WTC11 (cell line): ENCODE results near the gene HERPUD2. TPM values are rescaled to one million over a fixed set of nuclear protein-coding genes. Genes with fewer than 3 reads are reported as not detected.

Experiments
- ATAC-seq: fragments of 200-7000 bp; cut with Tn5 transposase; 2 replicates; pipeline ENCODE4 v1.10.0; 2021; ENCODE audit warnings: mild to moderate bottlenecking, moderate library complexity
- CTCF ChIA-PET: fragments of 300-600 bp; sonication (Branson Sonifier 250); formaldehyde crosslinking; loops from one replicate; lab custom pipeline; 2021; ENCODE audit warnings: antibody characterized with exemption; lab: Charles Lee
- POLR2A ChIA-PET: fragments of 350-600 bp; sonication (Branson Sonifier 250); formaldehyde crosslinking; loops from one replicate; lab custom pipeline; 2021; ENCODE audit warnings: antibody characterized with exemption; lab: Charles Lee
- DNase-seq: peaks from one replicate; pipeline ENCODE4 v3.0.0; 2021; ENCODE audit warnings: low spot score
- H3K27ac Mint-ChIP-seq: 2 replicates; pipeline ENCODE4 v1.8.0; 2021; ENCODE audit warnings: mixed read lengths
- H3K27me3 Mint-ChIP-seq: 2 replicates; pipeline ENCODE4 v1.8.0; 2021; ENCODE audit warnings: low read depth, mild to moderate bottlenecking, moderate library complexity, mixed read lengths
- H3K36me3 Mint-ChIP-seq: 2 replicates; pipeline ENCODE4 v1.8.0; 2021; ENCODE audit warnings: mixed read lengths
- H3K4me1 Mint-ChIP-seq: 2 replicates; pipeline ENCODE4 v1.8.0; 2022; ENCODE audit warnings: mixed read lengths
- H3K4me3 Mint-ChIP-seq: 2 replicates; pipeline ENCODE4 v1.8.0; 2021; ENCODE audit warnings: mild to moderate bottlenecking, moderate library complexity, mixed read lengths
- H3K9me3 Mint-ChIP-seq: 2 replicates; pipeline ENCODE4 v1.8.0; 2021; ENCODE audit warnings: mixed read lengths
- AFF4 ChIP-seq: sonication (generic); formaldehyde crosslinking; IDR thresholded peaks from 2 replicates; pipeline ENCODE4 v1.8.1; 2023; ENCODE audit warnings: mild to moderate bottlenecking, missing genetic modification reagents, borderline replicate concordance
- ATF2 ChIP-seq: sonication (generic); formaldehyde crosslinking; IDR thresholded peaks from 2 replicates; pipeline ENCODE4 v1.8.1; 2022; ENCODE audit warnings: low read depth, missing genetic modification reagents, borderline replicate concordance
- CBFB ChIP-seq: sonication (generic); formaldehyde crosslinking; IDR thresholded peaks from 2 replicates; pipeline ENCODE4 v1.8.1; 2022; ENCODE audit warnings: mild to moderate bottlenecking, low read depth, missing genetic modification reagents
- CREM ChIP-seq: sonication (generic); formaldehyde crosslinking; IDR thresholded peaks from 2 replicates; pipeline ENCODE4 v1.8.1; 2022; ENCODE audit warnings: mild to moderate bottlenecking, missing genetic modification reagents, moderate library complexity
- CTCF ChIP-seq: fragments of 200-600 bp; IDR thresholded peaks from 2 replicates; pipeline ENCODE4 v1.8.0; 2022; ENCODE audit warnings: antibody characterized with exemption
- E2F1 ChIP-seq: sonication (generic); formaldehyde crosslinking; IDR thresholded peaks from 2 replicates; pipeline ENCODE4 v1.8.0; 2022; ENCODE audit warnings: mild to moderate bottlenecking, missing genetic modification reagents
- ESRRA ChIP-seq: sonication (generic); formaldehyde crosslinking; IDR thresholded peaks from 2 replicates; pipeline ENCODE4 v1.8.1; 2022; ENCODE audit warnings: mild to moderate bottlenecking, missing genetic modification reagents, borderline replicate concordance
- FOXK1 ChIP-seq: sonication (generic); formaldehyde crosslinking; IDR thresholded peaks from 2 replicates; pipeline ENCODE4 v1.8.0; 2022; ENCODE audit warnings: mild to moderate bottlenecking, moderate library complexity, missing genetic modification reagents
- FOXP4 ChIP-seq: sonication (generic); formaldehyde crosslinking; IDR thresholded peaks from 2 replicates; pipeline ENCODE4 v1.8.0; 2022; ENCODE audit warnings: mild to moderate bottlenecking, missing genetic modification reagents
- GRHL2 ChIP-seq: fragments of 250-450 bp; sonication (Bioruptor Pico); IDR thresholded peaks from 2 replicates; pipeline ENCODE4 v1.8.0; 2022; ENCODE audit warnings: mild to moderate bottlenecking, moderate library complexity; ENCODE audit not compliant: insufficient replicate concordance, severe bottlenecking
- GTF2I ChIP-seq: fragments of 250-450 bp; sonication (Bioruptor Pico); conservative IDR thresholded peaks from 2 replicates; pipeline ENCODE4 v1.4.0; 2021; ENCODE audit warnings: mild to moderate bottlenecking
- IRF2 ChIP-seq: sonication (generic); formaldehyde crosslinking; IDR thresholded peaks from 2 replicates; pipeline ENCODE4 v1.8.0; 2022; ENCODE audit warnings: low read depth, missing genetic modification reagents, borderline replicate concordance
- MLX ChIP-seq: sonication (generic); formaldehyde crosslinking; IDR thresholded peaks from 2 replicates; pipeline ENCODE4 v1.8.1; 2023; ENCODE audit warnings: mild to moderate bottlenecking, missing genetic modification reagents, moderate library complexity
- MXD4 ChIP-seq: fragments of 250-450 bp; sonication (Bioruptor Pico); IDR thresholded peaks from 2 replicates; pipeline ENCODE4 v1.8.0; 2021; ENCODE audit warnings: mild to moderate bottlenecking, moderate library complexity, borderline replicate concordance
- MYBL2 ChIP-seq: sonication (generic); formaldehyde crosslinking; IDR thresholded peaks from 2 replicates; pipeline ENCODE4 v1.8.1; 2023; ENCODE audit warnings: mild to moderate bottlenecking, moderate library complexity, missing genetic modification reagents
- NFE2L1 ChIP-seq: sonication (generic); formaldehyde crosslinking; IDR thresholded peaks from 2 replicates; pipeline ENCODE4 v1.8.1; 2023; ENCODE audit warnings: missing genetic modification reagents
- NR1H2 ChIP-seq: sonication (generic); formaldehyde crosslinking; IDR thresholded peaks from 2 replicates; pipeline ENCODE4 v1.9.0; 2021; ENCODE audit warnings: mild to moderate bottlenecking, moderate library complexity, missing genetic modification reagents
- PRRX2 ChIP-seq: fragments of 250-450 bp; sonication (Bioruptor Pico); IDR thresholded peaks from 2 replicates; pipeline ENCODE4 v1.8.0; 2021; ENCODE audit warnings: mild to moderate bottlenecking
- SP1 ChIP-seq: sonication (generic); formaldehyde crosslinking; conservative IDR thresholded peaks from 2 replicates; pipeline ENCODE4 v1.8.1; 2022; ENCODE audit warnings: missing genetic modification reagents
- TCF7 ChIP-seq: sonication (generic); formaldehyde crosslinking; IDR thresholded peaks from 2 replicates; pipeline ENCODE4 v1.8.0; 2022; ENCODE audit warnings: mild to moderate bottlenecking, low read depth, missing genetic modification reagents, moderate library complexity
- USF1 ChIP-seq: sonication (generic); formaldehyde crosslinking; IDR thresholded peaks from 2 replicates; pipeline ENCODE4 v1.8.0; 2022; ENCODE audit warnings: mild to moderate bottlenecking, missing genetic modification reagents
- ZBTB21 ChIP-seq: sonication (generic); formaldehyde crosslinking; IDR thresholded peaks from 2 replicates; pipeline ENCODE4 v1.8.1; 2023; ENCODE audit warnings: mild to moderate bottlenecking, missing genetic modification reagents, borderline replicate concordance
- ZNF138 ChIP-seq: sonication (generic); formaldehyde crosslinking; conservative IDR thresholded peaks from 2 replicates; pipeline ENCODE4 v1.8.1; 2022; ENCODE audit warnings: mild to moderate bottlenecking, moderate library complexity, missing genetic modification reagents
- ZNF232 ChIP-seq: sonication (generic); formaldehyde crosslinking; IDR thresholded peaks from 2 replicates; pipeline ENCODE4 v1.8.0; 2022; ENCODE audit warnings: mild to moderate bottlenecking, missing genetic modification reagents
- ZNF263 ChIP-seq: sonication (generic); formaldehyde crosslinking; IDR thresholded peaks from 2 replicates; pipeline ENCODE4 v1.8.1; 2022; ENCODE audit warnings: low read depth, mild to moderate bottlenecking, moderate library complexity, missing genetic modification reagents
- total RNA-seq: library from RNA; stranded (reverse); gene quantifications from 3 replicates; pipeline ENCODE4 v1.2.3, GENCODE V29; 2021

The HERPUD2 gene
- total RNA-seq, 1 experiment from 2014 or later, result 16.2 TPM

- Mint-ChIP-seq H3K9me3 (no peaks in the 10 kb centered on the region), H3K27me3 (peaks cover 3% of the 10 kb centered on the region; the same call in 1 of the 2 replicates), H3K4me1 (peaks cover 12% of the 10 kb centered on the region), H3K36me3 (no peaks in the 10 kb centered on the region), H3K4me3 (no peak overlapping the region), H3K27ac (no peak overlapping the region)
- POLR2A ChIA-PET, result no interaction called here
- CTCF ChIA-PET, result interaction anchor here (0.9 to 1.2 kb wide), 2 partner anchors 24 to 173 kb away, joined by 3 to 4 read pairs; no protein-coding TSS in a partner anchor
- TF ChIP-seq GRHL2 (no peak), GTF2I (CRISPR knock-in tag) (no peak), MYBL2 (CRISPR knock-in tag) (no peak), CTCF (no peak), ZNF263 (CRISPR knock-in tag) (no peak), CREM (CRISPR knock-in tag) (no peak), NR1H2 (CRISPR knock-in tag) (no peak), E2F1 (CRISPR knock-in tag) (no peak), FOXK1 (no peak), CBFB (CRISPR knock-in tag) (no peak), ESRRA (CRISPR knock-in tag) (no peak), FOXP4 (CRISPR knock-in tag) (no peak), MXD4 (CRISPR knock-in tag) (no peak), ZNF232 (no peak), ZBTB21 (no peak), AFF4 (CRISPR knock-in tag) (no peak)
- no peak for DNase-seq
- ATAC-seq, result peak; percentile 30
Measured at GRCh38 chr7:35734001-35734483, 39.1 kb upstream of the HERPUD2 start.

- peaks cover 12% of the 10 kb centered on the region for H3K4me1 Mint-ChIP-seq
- no peak overlapping the region for H3K4me3 Mint-ChIP-seq
- H3K9me3 Mint-ChIP-seq, result no peaks in the 10 kb centered on the region
- ATAC-seq (no peak), DNase-seq (no peak)
- CTCF ChIA-PET, result no interaction called here
- no peaks in the 10 kb centered on the region for H3K36me3 Mint-ChIP-seq
- POLR2A ChIA-PET, result no interaction called here
- peaks cover 3% of the 10 kb centered on the region; the same call in 1 of the 2 replicates for H3K27me3 Mint-ChIP-seq
- H3K27ac Mint-ChIP-seq, result no peak overlapping the region
- TF ChIP-seq IRF2 (no peak), TCF7 (CRISPR knock-in tag) (no peak), ZNF138 (CRISPR knock-in tag) (no peak), SP1 (CRISPR knock-in tag) (no peak), PRRX2 (CRISPR knock-in tag) (no peak), ESRRA (CRISPR knock-in tag) (no peak), MLX (no peak), CBFB (CRISPR knock-in tag) (no peak), MYBL2 (CRISPR knock-in tag) (no peak), ATF2 (CRISPR knock-in tag) (no peak), NFE2L1 (no peak), USF1 (CRISPR knock-in tag) (no peak)
Measured at GRCh38 chr7:35731349-35731748, 36.4 kb upstream of the HERPUD2 start.
